GM12875 (cell line): ENCODE results near the gene WDTC1.

Source experiments
- H3K4me3 ChIP-seq: one replicate; pipeline ENCODE4 v1.5.1; 2011; ENCODE audit warnings: low read depth, low read length, control low read depth
- TF ChIP-seq, protein P1 (sequence below): IDR thresholded peaks from 2 replicates; pipeline ENCODE4 v1.5.1; 2011; ENCODE audit warnings: low read depth, mild to moderate bottlenecking, control low read depth, inconsistent platforms, low read length, moderate library complexity, borderline replicate concordance; ENCODE audit not compliant: insufficient read depth

WDTC1 gene

DNA sequence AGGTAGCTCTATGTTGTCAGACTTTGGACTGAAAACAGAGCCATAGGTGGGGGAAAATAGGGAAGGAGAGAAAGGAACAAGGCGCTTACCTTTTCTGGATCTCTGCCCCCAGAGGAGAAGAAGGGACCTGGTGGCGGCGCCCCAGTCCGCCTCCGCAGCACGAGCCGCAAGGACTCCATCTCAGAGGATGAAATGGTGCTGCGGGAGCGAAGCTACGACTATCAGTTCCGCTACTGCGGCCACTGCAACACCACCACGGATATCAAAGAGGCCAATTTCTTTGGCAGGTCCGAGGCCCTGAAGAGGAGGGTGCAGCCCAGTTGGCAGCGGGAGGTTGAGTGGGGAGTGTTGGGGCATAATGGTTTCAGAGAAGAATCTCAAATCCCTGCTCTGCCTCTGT lies 69.1 kb downstream of the WDTC1 start:
- TF ChIP-seq, protein P1, sequence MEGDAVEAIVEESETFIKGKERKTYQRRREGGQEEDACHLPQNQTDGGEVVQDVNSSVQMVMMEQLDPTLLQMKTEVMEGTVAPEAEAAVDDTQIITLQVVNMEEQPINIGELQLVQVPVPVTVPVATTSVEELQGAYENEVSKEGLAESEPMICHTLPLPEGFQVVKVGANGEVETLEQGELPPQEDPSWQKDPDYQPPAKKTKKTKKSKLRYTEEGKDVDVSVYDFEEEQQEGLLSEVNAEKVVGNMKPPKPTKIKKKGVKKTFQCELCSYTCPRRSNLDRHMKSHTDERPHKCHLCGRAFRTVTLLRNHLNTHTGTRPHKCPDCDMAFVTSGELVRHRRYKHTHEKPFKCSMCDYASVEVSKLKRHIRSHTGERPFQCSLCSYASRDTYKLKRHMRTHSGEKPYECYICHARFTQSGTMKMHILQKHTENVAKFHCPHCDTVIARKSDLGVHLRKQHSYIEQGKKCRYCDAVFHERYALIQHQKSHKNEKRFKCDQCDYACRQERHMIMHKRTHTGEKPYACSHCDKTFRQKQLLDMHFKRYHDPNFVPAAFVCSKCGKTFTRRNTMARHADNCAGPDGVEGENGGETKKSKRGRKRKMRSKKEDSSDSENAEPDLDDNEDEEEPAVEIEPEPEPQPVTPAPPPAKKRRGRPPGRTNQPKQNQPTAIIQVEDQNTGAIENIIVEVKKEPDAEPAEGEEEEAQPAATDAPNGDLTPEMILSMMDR = no peak
- H3K4me3 ChIP-seq = no peak overlapping the region

GRCh38 chr1:27306071-27306470 lies 71.6 kb downstream of the WDTC1 start:
- TF ChIP-seq, protein P1 = no peak
- no peak overlapping the region for H3K4me3 ChIP-seq

GRCh38 chr1:27306892-27307761 lies 72.7 kb downstream of the WDTC1 start:
- no peak overlapping the region for H3K4me3 ChIP-seq
- TF ChIP-seq, protein P1 = 0 out of 2 replicates have a peak, but pooled peaks have one; percentile 13

GRCh38 chr1:27307874-27308598 lies 73.6 kb downstream of the WDTC1 start:
- TF ChIP-seq, protein P1 = no peak
- H3K4me3 ChIP-seq = no peak overlapping the region

GRCh38 chr1:27314169-27314568 lies 79.7 kb downstream of the WDTC1 start:
- TF ChIP-seq, protein P1 = no peak
- no peak overlapping the region for H3K4me3 ChIP-seq

DNA sequence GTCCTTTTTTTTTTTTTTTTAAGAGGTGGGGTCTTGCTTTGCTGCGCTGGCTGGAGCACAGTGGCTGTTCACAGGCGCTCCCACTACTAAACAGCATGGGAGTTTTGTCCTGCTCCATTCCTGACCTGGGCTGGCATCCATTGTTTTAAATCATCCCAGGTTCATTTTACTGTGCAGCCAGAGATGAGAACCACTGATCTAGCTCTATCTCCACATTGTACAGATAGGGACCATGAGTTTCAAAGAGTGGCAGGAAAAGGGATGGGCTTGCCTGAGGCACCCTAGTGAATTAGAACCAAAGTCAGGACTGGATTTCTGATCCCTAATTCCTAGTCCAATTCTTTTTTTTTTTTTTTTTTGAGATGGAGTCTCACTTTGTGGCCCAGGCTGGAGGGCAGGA lies 80.3 kb downstream of the WDTC1 start:
- TF ChIP-seq, protein P1 = no peak
- no peak overlapping the region for H3K4me3 ChIP-seq
